NCI-H2227 treated with DMSO at 0.1 percent for 48 hours (cell line): ENCODE data around the gene HES2.
"Not testable (repeated sequence)": the region's sequence is repeated elsewhere in the genome, so short reads cannot be mapped to it uniquely, and the experiment has no call there.

ENCODE experiments used
- DNase-seq: peaks from one replicate; lab custom pipeline; 2025; lab: John Stamatoyannopoulos, UW

Gene HES2

GRCh38 chr1:6437012-6437700 lies 17.4 kb upstream of the HES2 start:
- DNase-seq: not testable (repeated sequence)

- not testable (repeated sequence) for DNase-seq
These were observed 16.6 kb upstream of the HES2 start for GRCh38 chr1:6436277-6436676.

GRCh38 chr1:6435547-6435946 lies 15.8 kb upstream of the HES2 start:
- no peak for DNase-seq

- no peak for DNase-seq
These were observed 15.4 kb upstream of the HES2 start for GRCh38 chr1:6435129-6435528.

- no peak for DNase-seq
These were observed 14.5 kb upstream of the HES2 start for GRCh38 chr1:6434186-6434585.

GRCh38 chr1:6431645-6432579 lies 12.2 kb upstream of the HES2 start:
- not testable (repeated sequence) for DNase-seq

- DNase-seq: not testable (repeated sequence)
These were observed 10.1 kb upstream of the HES2 start for GRCh38 chr1:6429660-6430411.

- DNase-seq: not testable (repeated sequence)
These were observed 8.7 kb upstream of the HES2 start for GRCh38 chr1:6428453-6428852.

GRCh38 chr1:6427441-6428390 lies 8.0 kb upstream of the HES2 start:
- no peak for DNase-seq

GRCh38 chr1:6426972-6427350 lies 7.2 kb upstream of the HES2 start:
- DNase-seq: no peak

GRCh38 chr1:6426277-6426971 lies 6.7 kb upstream of the HES2 start:
- DNase-seq: no peak

GRCh38 chr1:6425658-6426057 lies 5.9 kb upstream of the HES2 start:
- no peak for DNase-seq

- DNase-seq: peak; percentile 22
These were observed 5.2 kb upstream of the HES2 start, which contains the start of gene ESPN for GRCh38 chr1:6424619-6425593. TSS of gene ESPN (plus strand) at chr1:6424776. CDS start at chr1:6424956, 180 bp downstream.

- DNase-seq: no peak
These were observed 4.4 kb upstream of the HES2 start for GRCh38 chr1:6424000-6424565.

- peak; percentile 43 for DNase-seq
These were observed 3.7 kb upstream of the HES2 start for GRCh38 chr1:6423321-6423999.

GRCh38 chr1:6421266-6421665 lies 1.5 kb upstream of the HES2 start:
- DNase-seq: no peak

GRCh38 chr1:6420454-6421042 lies 829 bp upstream of the HES2 start:
- DNase-seq: no peak

- DNase-seq: no peak
These were observed 319 bp downstream of the HES2 start for GRCh38 chr1:6419397-6419803.
